ENCODE measurements around the gene KIF1B. TPM values are rescaled to one million over a fixed set of nuclear protein-coding genes. Genes with fewer than 3 reads are reported as not detected.
"Not testable (repeated sequence)": the region's sequence is repeated elsewhere in the genome, so short reads cannot be mapped to it uniquely, and the experiment has no call there.

KIF1B gene
- total RNA-seq, 4 donors from 2014 or later = 55.2 to 88.1 (median 67.0) TPM

DNA sequence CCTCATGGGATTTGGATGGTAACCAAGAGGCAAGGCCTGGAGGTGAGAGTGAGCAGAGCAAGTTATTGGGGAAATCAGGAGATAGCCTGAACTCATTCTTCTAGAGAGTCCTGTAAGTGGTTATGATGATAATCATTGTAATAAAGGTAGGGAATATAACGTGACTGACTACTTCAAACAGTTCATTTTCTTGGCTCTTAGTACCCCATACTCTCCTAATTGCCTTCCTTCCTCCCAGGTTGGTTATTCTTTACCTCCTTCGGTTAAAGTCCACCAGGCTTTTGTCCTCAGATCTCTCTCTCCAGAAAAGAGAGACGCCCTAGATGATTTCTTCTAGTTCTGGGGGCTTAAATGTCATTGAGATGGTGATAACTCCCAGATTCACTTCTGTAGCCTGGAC is 35.3 kb downstream of the KIF1B start:
- Histone ChIP-seq H3K9me3 (no peaks in the 10 kb centered on the region), H3K27ac (no peak overlapping the region), H3K36me3 (no peaks in the 10 kb centered on the region), H3K27me3 (no peaks in the 10 kb centered on the region), H3K4me1 (no peaks in the 10 kb centered on the region), H3K4me3 (no peak overlapping the region)
- no peak for DNase-seq
- TF ChIP-seq, protein P1, sequence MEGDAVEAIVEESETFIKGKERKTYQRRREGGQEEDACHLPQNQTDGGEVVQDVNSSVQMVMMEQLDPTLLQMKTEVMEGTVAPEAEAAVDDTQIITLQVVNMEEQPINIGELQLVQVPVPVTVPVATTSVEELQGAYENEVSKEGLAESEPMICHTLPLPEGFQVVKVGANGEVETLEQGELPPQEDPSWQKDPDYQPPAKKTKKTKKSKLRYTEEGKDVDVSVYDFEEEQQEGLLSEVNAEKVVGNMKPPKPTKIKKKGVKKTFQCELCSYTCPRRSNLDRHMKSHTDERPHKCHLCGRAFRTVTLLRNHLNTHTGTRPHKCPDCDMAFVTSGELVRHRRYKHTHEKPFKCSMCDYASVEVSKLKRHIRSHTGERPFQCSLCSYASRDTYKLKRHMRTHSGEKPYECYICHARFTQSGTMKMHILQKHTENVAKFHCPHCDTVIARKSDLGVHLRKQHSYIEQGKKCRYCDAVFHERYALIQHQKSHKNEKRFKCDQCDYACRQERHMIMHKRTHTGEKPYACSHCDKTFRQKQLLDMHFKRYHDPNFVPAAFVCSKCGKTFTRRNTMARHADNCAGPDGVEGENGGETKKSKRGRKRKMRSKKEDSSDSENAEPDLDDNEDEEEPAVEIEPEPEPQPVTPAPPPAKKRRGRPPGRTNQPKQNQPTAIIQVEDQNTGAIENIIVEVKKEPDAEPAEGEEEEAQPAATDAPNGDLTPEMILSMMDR (IDR thresholded peaks at IDR 0.05) = no peak
- no peak for TF ChIP-seq POLR2A (IDR thresholded peaks at IDR 0.05)

DNA sequence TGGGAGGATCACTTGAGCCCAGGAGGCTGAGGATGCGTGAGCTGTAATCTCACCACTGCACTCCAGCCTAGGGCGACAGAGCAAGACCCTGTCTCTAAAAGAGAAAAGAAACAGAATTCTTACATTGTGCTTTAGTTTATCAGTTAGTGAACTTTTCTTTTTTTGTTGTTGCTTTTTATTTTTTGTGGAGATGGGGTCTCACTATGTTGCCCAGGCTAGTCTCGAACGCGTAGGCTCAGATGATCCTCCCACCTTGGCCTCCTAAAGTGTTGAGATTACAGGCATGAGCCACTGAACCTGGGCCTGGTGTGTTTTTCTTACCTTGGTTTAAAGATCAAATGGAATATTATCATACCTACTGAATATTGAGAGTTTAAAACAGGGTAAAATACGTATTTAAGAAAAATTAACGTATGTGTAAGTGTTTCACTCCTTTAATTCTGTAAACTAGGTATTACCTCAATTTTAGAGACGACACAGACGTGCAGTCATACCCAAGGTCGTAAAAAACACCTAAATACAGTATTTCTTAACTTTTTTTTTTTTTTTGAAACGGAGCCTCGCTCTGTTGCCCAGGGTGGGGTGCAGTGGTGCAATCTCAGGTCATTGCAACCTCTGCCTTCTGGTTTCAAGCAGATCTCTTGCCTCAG is 39.6 kb downstream of the KIF1B start:
- TF ChIP-seq, protein P1 (IDR thresholded peaks at IDR 0.05) = no peak
- no peak for TF ChIP-seq POLR2A (IDR thresholded peaks at IDR 0.05)
- Histone ChIP-seq H3K27ac (no peak overlapping the region), H3K4me3 (no peak overlapping the region), H3K36me3 (no peaks in the 10 kb centered on the region), H3K27me3 (no peaks in the 10 kb centered on the region), H3K9me3 (no peaks in the 10 kb centered on the region), H3K4me1 (peaks cover 0 to 27% (median 0%) of the 10 kb centered on the region in 4 donors)
- no peak for DNase-seq

DNA sequence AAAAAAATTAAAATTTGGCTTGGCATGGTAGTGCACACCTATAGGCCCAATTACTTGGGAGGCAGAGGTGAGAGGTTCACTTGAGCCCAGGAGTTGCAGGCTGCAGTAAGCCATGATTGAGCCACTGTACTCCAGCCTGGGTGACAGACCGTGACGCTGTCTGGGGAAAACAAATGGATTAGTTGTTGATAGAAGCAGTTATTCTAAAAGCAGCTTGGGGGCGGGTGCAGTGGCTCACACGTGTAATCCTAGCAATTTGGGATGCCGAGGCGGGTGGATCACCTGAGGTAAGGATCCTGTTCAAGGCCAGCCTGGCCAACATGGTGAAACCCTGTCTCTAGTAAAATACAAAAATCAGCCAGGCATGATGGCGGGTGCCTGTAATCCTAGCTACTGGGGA is 40.3 kb downstream of the KIF1B start:
- Histone ChIP-seq H3K9me3 (no peaks in the 10 kb centered on the region), H3K27me3 (no peaks in the 10 kb centered on the region), H3K4me1 (peaks cover 0 to 27% (median 0%) of the 10 kb centered on the region in 4 donors), H3K4me3 (no peak overlapping the region), H3K27ac (no peak overlapping the region), H3K36me3 (no peaks in the 10 kb centered on the region)
- TF ChIP-seq, protein P1 (IDR thresholded peaks at IDR 0.05) = no peak
- no peak for TF ChIP-seq POLR2A (IDR thresholded peaks at IDR 0.05)
- no peak for DNase-seq

DNA sequence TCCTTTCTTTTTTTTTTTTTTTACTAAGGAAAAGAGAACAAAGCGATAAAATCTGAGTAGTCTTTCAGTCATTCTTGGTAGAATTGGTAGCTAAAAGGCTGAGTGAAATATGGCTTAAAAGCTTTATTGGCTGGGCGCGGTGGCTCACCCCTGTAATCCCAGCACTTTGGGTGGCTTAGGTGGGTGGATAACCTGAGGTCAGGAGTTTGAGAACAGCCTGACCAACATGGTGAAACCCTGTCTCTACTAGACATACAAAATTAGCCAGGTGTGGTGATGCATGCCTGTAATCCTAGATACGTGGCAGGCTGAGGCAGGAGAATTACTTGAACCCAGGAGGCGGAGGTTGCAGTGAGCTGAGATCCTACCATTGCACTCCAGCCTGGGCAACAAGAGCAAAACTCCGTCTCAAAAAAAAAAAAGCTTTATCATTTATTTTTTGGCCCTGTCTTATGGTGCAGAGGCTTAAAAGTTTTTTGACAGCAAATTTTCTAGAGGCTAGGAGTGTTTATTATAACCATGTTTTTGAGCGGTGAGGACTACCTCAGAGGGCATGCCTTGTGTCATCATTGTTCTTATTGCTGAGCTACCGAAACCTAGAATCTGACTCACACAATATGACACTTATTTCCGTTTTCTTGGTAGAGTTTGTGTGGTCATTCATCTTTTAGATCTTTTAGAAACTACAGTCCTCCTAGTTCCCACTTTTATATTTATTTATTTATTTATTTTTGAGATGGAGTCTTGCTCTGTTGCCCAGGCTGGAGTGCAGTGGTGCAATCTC is 41.1 kb downstream of the KIF1B start:
- not testable (repeated sequence) for H3K36me3 ChIP-seq, H3K27ac ChIP-seq, H3K27me3 ChIP-seq, H3K9me3 ChIP-seq, H3K4me3 ChIP-seq, DNase-seq
- H3K4me1 ChIP-seq = peaks cover 0 to 27% (median 0%) of the 10 kb centered on the region in 4 donors

DNA sequence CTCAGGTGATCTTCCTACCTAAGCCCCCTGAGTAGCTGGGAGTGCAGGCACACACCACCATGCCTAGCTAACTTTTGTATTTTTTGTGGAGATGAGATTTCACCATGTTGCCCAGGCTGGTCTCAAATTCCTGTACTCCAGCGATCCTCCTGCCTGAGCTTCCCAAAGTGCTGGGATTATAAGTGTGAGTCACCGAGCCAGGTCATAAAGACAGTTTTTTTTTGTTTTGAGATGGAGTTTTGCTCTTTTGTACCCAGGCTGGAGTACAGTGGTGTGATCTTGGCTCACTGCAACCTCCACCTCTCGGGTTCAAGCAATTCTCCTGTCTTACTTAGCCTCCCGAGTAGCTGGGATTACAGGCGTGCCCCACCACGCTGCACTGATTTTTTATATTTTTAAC is 42.1 kb downstream of the KIF1B start:
- peaks cover 0 to 31% (median 0%) of the 10 kb centered on the region in 4 donors for H3K4me1 ChIP-seq
- TF ChIP-seq, protein P1 (IDR thresholded peaks at IDR 0.05) = no peak
- no peak for TF ChIP-seq POLR2A (IDR thresholded peaks at IDR 0.05)
- no peaks in the 10 kb centered on the region for H3K9me3 ChIP-seq
- H3K27ac ChIP-seq = no peak overlapping the region
- peaks cover 0 to 3% (median 0%) of the 10 kb centered on the region in 3 donors for H3K36me3 ChIP-seq
- H3K4me3 ChIP-seq = no peak overlapping the region
- no peaks in the 10 kb centered on the region for H3K27me3 ChIP-seq
- DNase-seq = no peak

DNA sequence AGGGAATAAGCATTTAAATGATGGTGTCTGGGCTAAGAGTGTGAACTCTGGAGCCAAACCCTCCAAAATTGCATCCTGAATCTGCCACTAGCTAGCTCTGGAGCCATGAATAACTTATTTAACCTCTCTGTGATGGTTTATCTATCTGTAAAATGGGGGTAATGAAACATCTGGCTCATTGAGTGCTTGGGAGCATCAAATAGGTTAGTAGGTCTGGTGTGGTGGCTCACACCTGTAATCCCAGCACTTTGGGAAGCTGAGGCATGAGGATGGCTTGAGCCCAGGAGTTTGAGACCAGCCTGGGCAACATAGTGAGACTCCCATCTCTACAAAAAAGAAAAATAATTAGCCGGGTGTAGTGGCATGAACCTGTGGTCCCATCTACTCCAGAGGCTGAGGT is 42.8 kb downstream of the KIF1B start:
- TF ChIP-seq, protein P1 (IDR thresholded peaks at IDR 0.05) = no peak
- TF ChIP-seq POLR2A (IDR thresholded peaks at IDR 0.05) = no peak
- no peak for DNase-seq
- no peaks in the 10 kb centered on the region for H3K27me3 ChIP-seq
- H3K4me3 ChIP-seq = no peak overlapping the region
- H3K4me1 ChIP-seq = peaks cover 0 to 36% (median 0%) of the 10 kb centered on the region in 4 donors
- peak overlapping the region in 2 of 4 donors; percentile 6 to 69 for H3K27ac ChIP-seq
- H3K36me3 ChIP-seq = peaks cover 0 to 4% (median 0%) of the 10 kb centered on the region in 3 donors
- no peaks in the 10 kb centered on the region for H3K9me3 ChIP-seq

All from Peyer's patch (tissue), 4 donors.